ENCODE measurements around the gene ERMARD.

ERMARD gene

DNA sequence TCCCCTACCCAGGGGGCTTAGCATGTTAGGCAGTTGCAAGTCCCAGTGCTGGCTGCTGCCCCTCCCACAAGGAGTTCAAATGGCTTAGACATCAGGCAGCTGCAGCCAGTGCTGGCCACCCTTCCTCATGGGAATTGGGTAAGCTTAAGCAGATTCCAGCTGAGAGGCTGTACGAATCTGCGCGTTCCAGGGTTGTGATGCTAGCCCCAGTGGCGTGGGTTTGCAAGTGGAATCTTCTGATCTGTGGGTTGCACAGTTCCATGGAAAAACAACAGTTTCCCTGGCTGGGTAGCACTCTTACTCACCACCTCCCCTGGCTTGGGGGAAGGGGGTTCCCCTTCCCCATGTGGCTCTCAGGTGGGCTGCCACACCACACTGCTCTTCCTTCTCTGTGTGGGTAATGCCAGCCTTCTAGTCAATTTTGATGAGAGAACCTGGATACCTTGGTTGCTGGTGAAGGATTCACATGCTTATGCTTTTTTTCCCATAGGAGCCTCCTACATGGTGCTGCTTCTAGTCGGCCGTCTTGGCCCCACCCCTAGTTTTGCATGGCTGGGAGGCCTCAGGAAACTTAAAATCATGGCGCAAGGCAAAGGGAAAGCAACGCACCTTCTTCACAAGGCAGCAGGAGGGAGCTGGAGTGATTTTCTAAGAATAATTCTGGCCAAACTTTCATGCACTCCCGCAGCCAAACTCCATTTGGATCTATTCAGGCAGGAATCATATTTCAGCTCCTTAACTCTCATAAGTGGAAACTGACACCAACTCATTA is 13.0 kb upstream of the ERMARD start:
- no peak for TF ChIP-seq CTCF (IDR thresholded peaks at IDR 0.05; ENCODE audit: insufficient read depth, missing control alignments)
- FAIRE-seq (no peak), DNase-seq (ENCODE audit: insufficient read length, low spot score) (no peak)

- FAIRE-seq: no peak
These were observed 12.4 kb upstream of the ERMARD start for GRCh38 chr6:169738976-169739529.

GRCh38 chr6:169741344-169741743 is 10.1 kb upstream of the ERMARD start:
- no peak for FAIRE-seq
- TF ChIP-seq CTCF (IDR thresholded peaks at IDR 0.05; ENCODE audit: insufficient read depth, missing control alignments): no peak

More at GRCh38 chr6:169738976-169739529, 12.4 kb upstream of the ERMARD start:
- DNase-seq (ENCODE audit: insufficient read length, low spot score): no peak
- no peak for TF ChIP-seq CTCF (IDR thresholded peaks at IDR 0.05; ENCODE audit: insufficient read depth, missing control alignments)

DNA sequence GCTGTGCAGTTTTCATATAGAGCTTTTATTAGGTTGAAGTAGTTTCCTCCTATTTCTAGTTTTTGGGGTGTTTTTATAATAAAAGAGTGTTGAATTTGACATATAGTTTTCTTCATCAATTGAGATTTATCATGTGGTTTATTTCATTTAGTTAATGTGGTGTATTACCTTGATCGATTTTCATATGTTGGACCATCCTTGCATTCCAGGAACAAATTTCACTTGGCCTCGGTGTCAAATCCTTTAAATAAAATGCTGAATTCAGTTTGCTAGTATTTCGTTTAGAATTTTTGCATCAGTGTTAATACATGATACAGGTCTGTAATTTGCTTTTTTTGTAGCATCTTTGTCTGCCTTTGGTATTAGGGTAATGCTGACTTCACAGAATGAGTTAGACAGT is 6.0 kb upstream of the ERMARD start:
- TF ChIP-seq CTCF (IDR thresholded peaks at IDR 0.05; ENCODE audit: insufficient read depth, missing control alignments): no peak
- no peak for DNase-seq (ENCODE audit: insufficient read length, low spot score)
- FAIRE-seq: no peak

More at GRCh38 chr6:169741344-169741743, 10.1 kb upstream of the ERMARD start:
- no peak for DNase-seq (ENCODE audit: insufficient read length, low spot score)

GRCh38 chr6:169746556-169746955 is 4.9 kb upstream of the ERMARD start:
- no peak for TF ChIP-seq CTCF (IDR thresholded peaks at IDR 0.05; ENCODE audit: insufficient read depth, missing control alignments)
- DNase-seq (ENCODE audit: insufficient read length, low spot score) (no peak), FAIRE-seq (no peak)

- no peak for FAIRE-seq
- TF ChIP-seq CTCF (IDR thresholded peaks at IDR 0.05; ENCODE audit: insufficient read depth, missing control alignments): no peak
These were observed 727 bp downstream of the ERMARD start for GRCh38 chr6:169752074-169752623.

GRCh38 chr6:169755162-169755561 is 3.7 kb downstream of the ERMARD start:
- FAIRE-seq: no peak
- DNase-seq (ENCODE audit: insufficient read length, low spot score): no peak
- no peak for TF ChIP-seq CTCF (IDR thresholded peaks at IDR 0.05; ENCODE audit: insufficient read depth, missing control alignments)

More at GRCh38 chr6:169752074-169752623, 727 bp downstream of the ERMARD start:
- DNase-seq (ENCODE audit: insufficient read length, low spot score): no peak

Data from D721Med (cell line).